Measurements from ENCODE around the gene LRRD1. TPM values are rescaled to one million over a fixed set of nuclear protein-coding genes. Genes with fewer than 3 reads are reported as not detected.
"Not testable (repeated sequence)": the region's sequence is repeated elsewhere in the genome, so short reads cannot be mapped to it uniquely, and the experiment has no call there.

Gene LRRD1
- total RNA-seq, 1 donor from 2014 or later: 0.19 TPM

GRCh38 chr7:92206672-92207071, 27.7 kb upstream of the LRRD1 start:
- peaks cover 43% of the 10 kb centered on the region for H3K36me3 Mint-ChIP-seq

DNA sequence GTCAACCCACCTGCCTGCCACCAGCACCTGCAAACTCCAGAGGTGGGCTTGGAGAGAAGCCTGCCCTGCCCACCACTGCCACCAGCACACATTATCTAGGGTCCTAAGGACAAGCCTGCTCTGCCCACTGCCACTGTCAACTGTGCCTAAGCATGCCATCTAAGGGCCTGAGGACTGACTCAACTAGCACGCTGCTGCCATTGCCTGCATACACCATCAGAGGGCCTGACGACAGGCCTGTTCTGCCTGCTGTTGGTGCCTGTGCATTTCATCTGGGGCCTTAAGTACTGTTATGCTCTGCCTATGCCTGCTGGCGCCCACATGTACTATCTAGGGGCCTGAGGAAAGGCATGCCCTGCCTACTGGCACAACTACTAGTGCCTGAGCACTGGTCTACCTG, 27.0 kb upstream of the LRRD1 start:
- Mint-ChIP-seq H3K27ac (no peak overlapping the region), H3K4me1 (ENCODE audit: unreplicated experiment) (no peaks in the 10 kb centered on the region), H3K4me3 (no peak overlapping the region), H3K9me3 (no peaks in the 10 kb centered on the region), H3K36me3 (peaks cover 41% of the 10 kb centered on the region), H3K27me3 (no peaks in the 10 kb centered on the region)
- no peak for TF ChIP-seq CTCF (conservative IDR thresholded peaks at IDR 0.05)
- no peak for DNase-seq (ENCODE audit: extremely low spot score, unreplicated experiment)

More at GRCh38 chr7:92206672-92207071, 27.7 kb upstream of the LRRD1 start:
- Mint-ChIP-seq H3K27ac (no peak overlapping the region), H3K4me1 (ENCODE audit: unreplicated experiment) (no peaks in the 10 kb centered on the region), H3K27me3 (no peaks in the 10 kb centered on the region), H3K4me3 (no peak overlapping the region), H3K9me3 (no peaks in the 10 kb centered on the region)
- TF ChIP-seq CTCF (conservative IDR thresholded peaks at IDR 0.05): no peak
- DNase-seq (ENCODE audit: extremely low spot score, unreplicated experiment): no peak

DNA sequence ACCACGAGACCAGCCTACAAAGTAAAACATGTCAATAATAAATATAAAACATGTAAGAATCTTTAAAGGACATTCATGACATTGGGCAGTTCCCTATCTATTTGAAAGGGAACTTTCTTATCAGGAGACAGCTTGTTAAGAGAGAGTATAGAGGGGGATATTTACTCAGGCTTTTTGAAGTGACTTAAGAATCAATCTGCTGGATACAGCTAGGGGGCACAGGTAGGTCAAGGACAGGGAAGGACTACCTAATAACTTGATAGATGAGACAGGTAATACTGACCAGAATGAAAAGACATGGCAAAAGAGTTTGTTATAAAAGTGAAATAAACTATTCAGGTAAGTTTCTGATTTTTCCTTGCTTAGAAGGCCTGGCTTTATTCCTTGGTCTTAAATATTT, 21.8 kb upstream of the LRRD1 start:
- Mint-ChIP-seq H3K4me3 (no peak overlapping the region), H3K36me3 (peaks cover 24% of the 10 kb centered on the region), H3K9me3 (no peaks in the 10 kb centered on the region), H3K27ac (no peak overlapping the region), H3K27me3 (no peaks in the 10 kb centered on the region), H3K4me1 (ENCODE audit: unreplicated experiment) (no peaks in the 10 kb centered on the region)
- TF ChIP-seq CTCF (conservative IDR thresholded peaks at IDR 0.05): no peak
- no peak for DNase-seq (ENCODE audit: extremely low spot score, unreplicated experiment)

DNA sequence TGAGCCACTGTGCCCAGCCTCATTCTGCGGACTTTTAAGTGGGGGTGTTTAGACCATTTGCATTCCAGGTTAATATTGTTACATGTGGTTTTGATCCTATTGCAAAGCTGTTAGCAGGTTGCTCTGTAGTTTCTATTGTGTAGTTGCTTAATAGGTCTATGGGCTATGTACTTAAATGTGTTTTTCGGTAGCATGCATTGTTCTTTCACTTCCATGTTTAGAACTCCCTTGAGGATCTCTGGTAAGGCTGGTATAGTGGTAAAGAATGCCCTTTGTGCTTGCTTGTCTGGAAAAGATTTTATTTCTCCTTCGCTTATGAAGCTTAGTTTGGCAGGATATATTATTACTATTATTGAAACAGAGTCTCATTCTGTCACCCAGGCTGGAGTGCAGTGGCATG, 13.4 kb upstream of the LRRD1 start:
- Mint-ChIP-seq H3K27me3 (no peaks in the 10 kb centered on the region), H3K36me3 (peaks cover 33% of the 10 kb centered on the region), H3K4me1 (ENCODE audit: unreplicated experiment) (no peaks in the 10 kb centered on the region), H3K4me3 (no peak overlapping the region), H3K27ac (no peak overlapping the region), H3K9me3 (peaks cover 18% of the 10 kb centered on the region)
- TF ChIP-seq CTCF (conservative IDR thresholded peaks at IDR 0.05): no peak
- DNase-seq (ENCODE audit: extremely low spot score, unreplicated experiment): no peak

DNA sequence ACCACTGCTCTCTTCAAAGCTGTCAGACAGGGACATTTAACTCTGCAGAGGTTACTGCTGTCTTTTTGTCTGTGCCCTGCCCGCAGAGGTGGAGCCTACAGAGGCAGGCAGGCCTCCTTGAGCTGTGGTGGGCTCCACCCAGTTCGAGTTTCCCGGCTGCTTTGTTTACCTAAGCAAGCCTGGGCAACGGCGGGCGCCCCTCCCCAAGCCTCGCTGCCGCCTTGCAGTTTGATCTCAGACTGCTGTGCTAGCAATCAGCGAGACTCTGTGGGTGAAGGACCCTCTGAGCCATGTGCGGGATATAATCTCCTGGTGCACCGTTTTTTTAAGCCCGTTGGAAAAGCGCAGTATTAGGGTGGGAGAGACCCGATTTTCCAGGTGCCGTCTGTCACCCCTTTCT, 10.3 kb upstream of the LRRD1 start:
- H3K4me3 Mint-ChIP-seq; H3K27me3 Mint-ChIP-seq; H3K27ac Mint-ChIP-seq; DNase-seq (ENCODE audit: extremely low spot score, unreplicated experiment); H3K4me1 Mint-ChIP-seq (ENCODE audit: unreplicated experiment): not testable (repeated sequence)
- Mint-ChIP-seq H3K36me3 (peaks cover 18% of the 10 kb centered on the region), H3K9me3 (peaks cover 18% of the 10 kb centered on the region)

DNA sequence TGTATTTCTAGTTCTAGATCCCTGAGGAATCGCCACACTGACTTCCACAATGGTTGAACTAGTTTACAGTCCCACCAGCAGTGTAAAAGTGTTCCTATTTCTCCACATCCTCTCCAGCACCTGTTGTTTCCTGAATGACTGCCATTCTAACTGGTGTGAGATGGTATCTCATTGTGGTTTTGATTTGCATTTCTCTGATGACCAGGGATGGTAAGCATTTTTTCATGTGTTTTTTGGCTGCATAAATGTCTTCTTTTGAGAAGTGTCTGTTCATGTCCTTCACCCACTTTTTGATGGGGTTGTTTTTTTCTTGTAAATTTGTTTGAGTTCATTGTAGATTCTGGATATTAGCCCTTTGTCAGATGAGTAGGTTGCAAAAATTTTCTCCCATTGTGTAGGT, 5.4 kb upstream of the LRRD1 start:
- not testable (repeated sequence) for H3K36me3 Mint-ChIP-seq; H3K27me3 Mint-ChIP-seq; DNase-seq (ENCODE audit: extremely low spot score, unreplicated experiment); H3K27ac Mint-ChIP-seq; H3K4me1 Mint-ChIP-seq (ENCODE audit: unreplicated experiment); H3K9me3 Mint-ChIP-seq; H3K4me3 Mint-ChIP-seq

DNA sequence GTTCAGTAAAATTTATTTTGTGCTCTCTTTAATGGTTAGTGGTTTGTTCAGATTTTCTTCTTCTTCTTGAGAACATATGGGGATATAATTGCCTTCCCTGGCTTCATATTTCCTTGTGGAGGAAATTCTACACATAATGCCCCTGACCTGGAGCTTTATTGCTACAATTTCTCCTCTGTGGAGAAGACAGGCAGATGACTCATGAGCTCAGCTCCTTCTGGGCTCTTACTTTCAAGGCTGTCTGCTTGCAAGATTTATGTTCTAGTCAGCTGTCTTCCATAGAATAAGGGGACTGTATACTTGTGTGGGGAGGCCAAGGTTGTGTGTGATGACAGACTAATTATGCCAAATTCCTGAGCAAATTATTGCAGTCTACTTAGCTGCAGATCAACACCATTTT, 1.6 kb downstream of the LRRD1 start:
- Mint-ChIP-seq H3K27ac (no peak overlapping the region), H3K36me3 (no peaks in the 10 kb centered on the region), H3K9me3 (no peaks in the 10 kb centered on the region), H3K27me3 (no peaks in the 10 kb centered on the region), H3K4me1 (ENCODE audit: unreplicated experiment) (peaks cover 10% of the 10 kb centered on the region), H3K4me3 (peak overlapping the region; percentile 17)
- DNase-seq (ENCODE audit: extremely low spot score, unreplicated experiment): no peak
- no peak for TF ChIP-seq CTCF (conservative IDR thresholded peaks at IDR 0.05)

DNA sequence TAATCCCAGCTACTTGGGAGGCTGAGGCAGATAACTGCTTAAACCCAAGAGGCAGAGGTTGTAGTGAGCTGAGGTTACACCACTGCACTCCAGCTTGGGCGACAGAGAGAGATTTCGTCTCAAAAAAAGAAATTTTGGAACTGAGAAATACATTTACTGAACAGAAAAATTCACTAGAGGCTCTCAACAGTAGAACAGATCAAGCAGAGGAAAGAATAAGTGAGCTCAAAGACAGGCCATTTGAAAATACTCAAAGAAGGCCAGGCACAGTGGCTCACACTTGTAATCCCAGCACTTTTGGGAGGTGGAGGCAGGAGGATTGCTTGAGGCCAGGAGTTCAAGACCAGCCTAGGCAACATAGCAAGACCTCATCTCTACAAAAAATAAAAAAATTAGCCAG, 9.4 kb downstream of the LRRD1 start:
- not testable (repeated sequence) for H3K27me3 Mint-ChIP-seq; H3K4me1 Mint-ChIP-seq (ENCODE audit: unreplicated experiment); H3K36me3 Mint-ChIP-seq; H3K27ac Mint-ChIP-seq; H3K9me3 Mint-ChIP-seq; H3K4me3 Mint-ChIP-seq; DNase-seq (ENCODE audit: extremely low spot score, unreplicated experiment)

All from type B pancreatic cell (in vitro differentiated cells).